TTC549 (cell line): ENCODE measurements around the gene CNNM3.

Source experiments
- FAIRE-seq: peaks from 2 replicates; lab custom pipeline; 2012; peaks lifted over from hg19 to GRCh38; lab: Jason Lieb, UNC

The CNNM3 gene

GRCh38 chr2:96819128-96819875 is 3.2 kb downstream of the CNNM3 start:
- FAIRE-seq = no peak

- no peak for FAIRE-seq
Observed at GRCh38 chr2:96819876-96820511, 3.9 kb downstream of the CNNM3 start.

- no peak for FAIRE-seq
Observed at GRCh38 chr2:96821113-96821675, 5.1 kb downstream of the CNNM3 start.

- no peak for FAIRE-seq
Observed at GRCh38 chr2:96822786-96823185, 6.7 kb downstream of the CNNM3 start.

GRCh38 chr2:96823198-96823597 is 7.1 kb downstream of the CNNM3 start:
- no peak for FAIRE-seq

- FAIRE-seq = no peak
Observed at GRCh38 chr2:96824079-96824870, 8.2 kb downstream of the CNNM3 start.

- no peak for FAIRE-seq
Observed at GRCh38 chr2:96825057-96825456, 9.0 kb downstream of the CNNM3 start.

GRCh38 chr2:96826546-96827278 is 10.6 kb downstream of the CNNM3 start:
- no peak for FAIRE-seq

GRCh38 chr2:96828436-96828835 is 12.4 kb downstream of the CNNM3 start:
- FAIRE-seq = no peak

- no peak for FAIRE-seq
Observed at GRCh38 chr2:96828874-96829273, 12.8 kb downstream of the CNNM3 start.

- no peak for FAIRE-seq
Observed at GRCh38 chr2:96830044-96830562, 14.0 kb downstream of the CNNM3 start.

- FAIRE-seq = no peak
Observed at GRCh38 chr2:96831679-96832078, 15.6 kb downstream of the CNNM3 start.

GRCh38 chr2:96832408-96832753 is 16.3 kb downstream of the CNNM3 start:
- no peak for FAIRE-seq

- no peak for FAIRE-seq
Observed at GRCh38 chr2:96832754-96833507, 16.9 kb downstream of the CNNM3 start.

- no peak for FAIRE-seq
Observed at GRCh38 chr2:96835830-96836229, 19.8 kb downstream of the CNNM3 start.

GRCh38 chr2:96837575-96837974 is 21.5 kb downstream of the CNNM3 start:
- no peak for FAIRE-seq

- FAIRE-seq = no peak
Observed at GRCh38 chr2:96838345-96839292, 22.6 kb downstream of the CNNM3 start.

- no peak for FAIRE-seq
Observed at GRCh38 chr2:96839293-96839874, 23.3 kb downstream of the CNNM3 start.
